HPDE6-E6E7 (cell line): Measurements from ENCODE around the gene BTG4.

ENCODE experiments used
- DNase-seq: peaks from one replicate; pipeline ENCODE4 v3.0.0; 2011; ENCODE audit warnings: missing footprints; ENCODE audit errors: extremely low spot score

The BTG4 gene

DNA sequence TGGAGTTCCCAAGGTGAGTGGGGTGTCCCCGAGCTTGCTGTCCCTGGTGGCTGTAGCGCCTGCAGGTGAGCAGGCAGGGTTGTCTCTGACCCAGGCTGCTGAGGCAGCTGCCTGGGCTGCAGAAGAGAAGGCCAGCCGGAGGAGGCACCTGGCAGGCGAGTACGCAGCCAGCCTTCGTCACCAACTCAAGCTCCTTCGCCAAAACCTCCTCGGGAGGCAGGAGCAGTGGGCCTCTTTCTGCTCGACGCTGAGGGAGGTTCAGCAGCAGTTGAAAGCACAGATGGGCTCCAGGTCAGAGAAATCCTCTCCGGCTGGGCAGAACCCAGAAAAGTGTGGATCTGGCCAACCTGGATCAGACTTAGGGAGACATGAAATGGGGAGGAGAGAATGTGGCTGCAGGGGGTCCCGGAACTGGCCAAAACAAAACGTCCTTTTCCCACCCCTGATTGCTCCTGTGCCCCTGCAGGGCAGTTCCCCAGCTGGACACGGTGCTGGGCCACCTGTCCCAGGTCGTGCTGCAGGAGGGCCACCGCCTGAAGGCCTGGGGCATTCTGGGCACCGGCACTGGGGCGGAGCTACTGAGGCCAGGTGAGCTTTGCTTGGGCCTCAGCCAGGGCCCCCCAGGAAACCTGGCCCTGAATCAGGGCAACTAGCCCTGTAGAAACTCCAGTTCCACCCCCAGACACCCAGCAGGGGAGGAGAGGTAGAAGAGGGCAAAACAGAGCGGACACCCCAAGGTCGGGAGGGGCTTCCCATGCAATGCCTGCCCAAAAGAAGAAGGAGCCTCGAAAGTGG lies 56.7 kb downstream of the BTG4 start:
- no peak for DNase-seq

DNA sequence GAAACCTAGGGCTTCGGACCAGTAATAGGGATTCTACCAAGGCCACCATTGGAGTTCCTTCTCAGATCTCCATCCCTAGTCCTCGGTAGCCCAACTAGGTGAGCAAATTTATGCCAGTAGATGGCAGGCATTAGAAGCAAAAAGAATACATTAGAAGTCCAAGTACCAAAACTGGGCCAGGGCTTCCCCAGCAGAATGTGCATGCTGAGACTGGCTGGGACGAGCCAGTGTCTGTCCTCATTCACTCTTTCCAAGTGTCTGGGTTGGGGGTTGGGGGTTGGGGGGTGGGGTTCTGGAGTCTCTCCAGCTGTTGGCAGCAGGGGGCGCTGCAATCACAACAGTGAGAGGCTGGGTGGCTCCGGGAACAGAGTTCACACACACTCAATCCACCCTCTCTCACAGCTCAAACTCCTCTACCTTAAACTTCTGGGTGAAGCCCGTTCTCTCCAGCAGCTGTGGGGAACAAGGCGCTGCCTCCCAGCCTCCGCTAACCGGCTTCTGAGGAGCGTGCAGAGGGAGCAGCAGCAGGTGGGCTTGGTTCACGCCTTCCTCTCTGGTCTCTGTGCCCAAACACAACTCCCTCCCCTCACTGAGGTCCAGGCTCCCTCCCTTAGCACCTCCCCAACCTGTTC lies 57.5 kb downstream of the BTG4 start:
- DNase-seq = peak; percentile 77

DNA sequence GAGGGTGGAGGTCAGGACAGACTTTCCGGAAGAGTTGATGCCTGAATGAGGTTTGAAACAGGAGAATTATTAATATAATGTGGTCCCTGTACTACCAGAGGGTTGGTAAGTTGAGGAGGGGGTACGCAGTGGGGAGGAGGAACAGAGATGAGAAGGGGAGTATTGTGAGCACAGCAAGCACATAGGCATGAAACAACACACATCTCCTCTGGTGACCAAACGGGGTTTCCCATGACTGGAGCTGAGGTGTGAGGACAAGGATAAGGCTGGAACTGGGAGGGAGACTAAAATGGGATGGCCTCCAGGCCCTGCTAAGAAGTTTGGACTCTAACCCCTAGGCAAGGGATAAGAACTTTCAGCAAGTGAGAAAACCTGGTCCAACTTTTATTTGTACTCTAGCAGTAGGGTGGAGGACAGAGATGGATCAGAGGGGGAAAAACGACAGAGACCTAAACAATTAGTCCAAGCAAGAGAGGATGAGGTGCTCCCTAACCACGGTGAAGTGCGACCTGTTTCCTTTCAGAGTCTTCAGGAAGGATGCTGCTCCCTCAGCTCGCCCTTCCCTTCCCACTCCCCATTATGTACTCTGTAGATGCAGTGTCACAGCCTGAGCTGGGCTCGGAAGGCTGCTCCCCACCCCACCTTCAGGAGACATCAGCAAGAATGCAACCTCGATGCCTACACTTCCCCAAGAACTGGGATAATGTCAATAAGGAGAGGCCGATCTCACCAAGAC lies 59.2 kb downstream of the BTG4 start:
- DNase-seq = no peak

DNA sequence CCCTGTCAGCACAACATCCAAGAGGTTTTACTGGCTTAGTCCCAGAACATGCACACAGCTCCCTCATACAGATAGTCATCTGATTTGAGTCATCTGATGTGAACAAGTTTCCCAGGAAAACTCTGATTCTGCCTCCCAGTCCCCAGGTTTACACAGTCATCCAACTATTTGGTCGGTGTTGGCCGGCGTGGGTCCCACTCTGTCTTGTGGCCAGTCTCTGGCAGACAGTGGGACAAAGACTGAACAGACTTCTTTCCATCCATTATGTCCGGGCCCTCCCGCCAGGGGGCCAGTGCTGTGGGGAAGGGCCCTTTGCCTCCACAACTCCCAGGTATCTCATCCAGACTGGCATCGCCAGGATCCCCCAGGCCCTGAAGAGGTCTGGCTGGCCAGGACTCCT lies 60.0 kb downstream of the BTG4 start:
- DNase-seq = no peak

DNA sequence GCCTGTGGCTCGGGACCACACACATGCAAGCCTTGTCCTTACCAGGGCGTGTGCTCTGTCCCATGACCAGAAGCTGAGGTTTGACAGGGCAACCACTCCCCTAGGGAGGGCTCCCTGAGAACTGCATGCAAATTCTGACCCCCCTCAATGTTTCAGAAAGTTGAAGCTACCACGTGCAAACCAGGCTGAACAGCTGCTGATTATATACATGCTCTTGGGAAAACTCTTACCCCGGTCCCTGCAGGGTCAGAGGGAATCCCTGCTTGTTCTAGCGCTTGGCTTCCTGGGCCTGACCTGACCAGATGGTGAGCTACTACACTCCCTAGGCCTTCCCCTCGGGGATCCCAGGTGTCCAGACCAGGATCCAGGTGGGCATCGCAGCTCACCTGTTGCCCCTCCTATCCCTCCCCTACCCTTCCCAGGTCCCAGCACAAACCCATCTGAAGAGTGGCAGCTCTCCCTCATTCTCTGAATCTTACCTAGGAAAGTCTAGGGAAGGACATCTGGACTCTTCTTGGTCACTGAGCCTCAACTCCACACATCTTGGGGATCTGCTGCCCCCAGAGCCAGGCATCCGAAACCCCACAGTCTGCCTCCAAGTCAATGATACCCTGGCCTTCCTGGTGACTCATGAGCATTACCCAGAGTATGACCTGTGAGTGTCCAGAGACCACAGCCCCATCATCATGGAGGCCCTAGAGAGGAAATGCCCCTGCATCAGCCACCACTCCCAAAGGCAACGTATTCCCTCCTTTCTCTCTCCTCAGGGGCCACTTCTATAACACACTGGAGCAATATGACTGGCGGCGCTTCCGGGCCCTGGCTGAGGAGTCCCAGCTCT lies 61.5 kb downstream of the BTG4 start:
- no peak for DNase-seq

DNA sequence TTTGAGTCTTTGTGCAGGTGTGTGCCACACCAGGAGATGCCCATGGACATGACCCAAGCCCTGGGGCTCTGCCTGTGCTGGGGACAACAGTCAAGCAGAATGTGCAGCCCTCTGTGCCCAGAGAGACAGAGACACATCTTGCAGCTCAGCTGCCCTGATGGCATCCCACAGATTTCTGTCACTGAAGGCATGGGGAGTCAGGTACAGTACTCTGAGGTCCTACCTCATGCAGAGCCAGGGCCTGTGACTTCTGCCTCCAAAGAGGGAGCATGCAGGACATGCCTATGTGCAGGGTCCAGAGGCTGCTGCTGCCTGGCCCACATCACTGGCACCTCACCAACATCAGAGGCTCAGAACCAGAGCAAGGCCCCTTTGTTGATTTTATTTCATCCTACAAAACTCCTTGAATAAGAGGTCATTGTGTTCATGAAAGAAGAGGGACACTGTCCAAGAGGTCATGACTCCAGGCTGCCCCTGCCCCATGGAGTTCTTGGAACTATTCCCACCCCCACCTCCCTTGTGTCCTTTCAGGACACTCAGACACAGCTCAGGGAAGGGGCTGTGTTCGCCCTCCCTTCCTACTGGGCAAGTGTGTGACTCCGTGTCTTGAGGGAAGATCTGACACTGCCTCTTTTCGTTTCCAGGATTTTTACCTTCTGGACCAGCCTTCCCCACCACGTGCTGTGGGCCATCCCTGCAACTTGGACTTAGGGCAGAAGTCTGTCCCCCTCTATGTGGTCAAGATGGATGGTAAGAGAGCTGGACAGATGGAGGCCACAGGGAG lies 62.3 kb downstream of the BTG4 start:
- no peak for DNase-seq

DNA sequence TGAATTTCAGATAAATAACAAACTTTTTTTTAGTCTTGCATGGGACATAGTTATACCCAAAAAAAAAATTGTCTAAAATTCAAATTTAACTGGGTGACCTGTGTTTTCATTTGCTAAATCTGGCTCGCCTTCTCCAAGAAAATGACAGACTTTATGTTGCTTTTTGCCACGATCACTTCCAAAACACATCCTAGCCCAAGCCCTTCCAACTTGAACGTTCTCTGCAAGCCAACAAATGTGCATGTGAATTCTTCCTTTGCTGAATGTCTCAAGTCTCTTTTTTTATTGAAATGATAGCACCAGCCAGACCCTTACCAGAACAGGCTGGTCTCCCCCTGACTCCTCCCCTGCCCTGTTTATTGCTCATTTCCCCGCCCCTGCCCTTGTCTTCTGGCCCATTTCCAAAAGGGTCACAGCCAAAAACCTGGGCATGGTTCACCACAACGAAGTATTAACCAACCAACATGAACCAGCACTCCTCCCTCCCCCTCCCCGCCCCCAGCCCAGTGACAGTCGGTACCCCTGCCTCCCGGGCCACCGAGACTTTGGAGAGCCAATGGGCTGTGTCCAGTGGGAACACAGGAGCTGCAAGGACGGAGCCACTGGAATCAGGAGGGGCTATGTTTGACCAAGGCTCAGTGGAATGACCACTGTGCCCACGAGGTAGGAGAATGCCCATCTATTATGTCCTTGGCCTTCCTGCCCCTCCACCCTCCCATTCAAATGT lies 63.2 kb downstream of the BTG4 start:
- DNase-seq = no peak

DNA sequence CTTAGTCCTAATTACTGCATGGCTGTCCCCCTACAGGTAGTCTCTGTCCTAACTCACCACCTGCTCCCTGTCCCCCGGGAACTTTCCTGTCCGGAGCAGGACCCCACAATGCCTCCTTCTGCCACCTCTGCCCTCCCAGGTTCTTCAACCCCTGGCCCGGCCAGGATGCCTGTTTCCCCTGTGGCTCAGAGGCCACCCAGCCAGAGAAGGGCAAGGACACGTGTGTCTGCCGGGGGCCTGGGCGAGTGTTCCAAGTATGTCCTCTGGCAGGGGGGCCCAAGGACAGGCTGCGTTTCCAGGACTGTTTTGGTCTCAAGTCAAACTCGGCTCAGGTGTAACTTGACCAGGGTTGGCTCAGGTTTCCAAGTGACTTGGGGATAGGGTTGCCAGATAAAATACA lies 63.8 kb downstream of the BTG4 start:
- no peak for DNase-seq

DNA sequence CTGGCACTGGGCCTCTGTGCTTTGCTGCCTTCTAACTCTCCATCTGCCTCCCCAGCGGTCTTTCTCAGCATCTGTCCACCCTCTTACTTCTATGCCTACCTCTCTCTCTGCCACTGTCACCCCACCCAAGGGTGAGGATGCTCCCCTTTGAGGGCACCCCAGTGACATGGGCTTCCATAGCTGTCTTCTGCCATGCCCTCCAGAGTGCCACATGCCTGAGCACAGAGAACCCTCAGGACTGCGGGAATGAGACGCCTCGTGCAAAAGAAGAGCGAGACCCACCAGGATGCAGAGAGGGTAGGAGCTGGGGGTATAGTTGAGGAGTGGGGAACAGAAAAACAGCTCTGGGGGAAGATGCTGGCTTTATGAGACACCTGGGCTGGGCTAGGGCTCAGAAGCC lies 64.3 kb downstream of the BTG4 start:
- no peak for DNase-seq

DNA sequence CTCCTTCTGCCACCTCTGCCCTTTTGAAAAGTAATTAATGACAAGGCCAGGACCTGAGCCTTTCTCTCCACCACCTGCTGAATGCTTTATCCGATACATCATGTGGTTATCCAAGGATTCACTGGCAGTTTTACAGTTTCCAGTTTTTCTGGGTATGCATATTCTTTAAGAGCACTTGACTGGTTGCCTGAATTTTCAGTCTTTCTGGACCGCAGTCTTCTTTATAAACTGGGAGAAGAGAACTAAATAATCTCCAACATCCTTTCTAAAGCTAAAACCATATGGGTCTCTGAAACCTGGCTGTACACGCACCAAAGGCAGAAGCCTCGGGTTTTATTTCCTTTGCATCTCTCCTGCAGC lies 65.1 kb downstream of the BTG4 start:
- no peak for DNase-seq

DNA sequence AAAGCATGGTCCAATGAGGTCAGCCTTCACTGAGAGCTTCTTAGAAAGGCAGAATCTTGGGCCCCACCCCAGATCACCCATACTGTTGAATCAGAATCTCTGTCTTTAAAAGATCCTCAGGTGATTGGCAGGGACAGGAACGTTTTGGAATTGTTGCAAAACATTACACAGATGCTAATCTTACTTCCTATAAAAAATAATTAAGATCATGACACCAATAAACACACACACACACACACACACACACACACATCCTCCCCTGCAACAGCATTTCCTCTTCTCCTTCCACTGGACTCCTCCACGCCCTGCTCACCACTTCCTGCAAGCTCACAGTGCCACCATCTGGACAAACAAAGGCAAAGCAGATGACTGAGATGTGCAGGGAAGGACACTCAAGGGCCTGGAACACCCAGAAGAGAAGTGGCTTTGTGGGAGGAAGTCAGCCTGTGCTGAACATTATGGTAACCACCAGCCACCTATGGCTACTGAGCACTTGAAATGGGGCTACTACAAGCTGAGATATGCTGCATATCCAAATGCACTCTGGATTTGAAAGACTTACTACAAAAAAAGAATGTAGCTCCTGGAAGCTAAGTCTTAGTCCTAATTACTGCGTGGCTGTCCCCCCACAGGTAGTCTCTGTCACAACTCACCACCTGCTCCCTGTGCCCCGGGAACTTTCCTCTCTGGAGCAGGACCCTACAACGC lies 65.6 kb downstream of the BTG4 start:
- peak; percentile 91 for DNase-seq

DNA sequence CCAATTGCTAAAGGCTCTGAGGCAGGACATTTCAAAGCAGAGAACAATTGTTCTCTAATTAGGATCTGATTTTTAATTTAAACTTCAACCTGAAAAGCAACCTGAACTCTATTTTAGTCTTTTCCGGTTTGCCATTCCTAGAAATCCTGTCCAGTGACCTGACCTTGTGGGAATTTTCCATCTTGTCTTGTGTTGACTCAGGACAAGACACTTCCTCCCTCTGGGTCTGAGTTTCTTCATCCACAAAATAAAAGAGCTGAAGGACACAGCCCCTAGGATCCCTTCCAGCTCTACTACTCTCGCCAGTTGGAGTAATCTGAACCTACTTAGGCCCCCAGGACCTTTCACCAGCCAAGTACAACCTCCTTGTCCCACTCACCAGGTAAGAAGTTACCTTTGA lies 66.6 kb downstream of the BTG4 start:
- no peak for DNase-seq
